HG03354 (cell line): ENCODE measurements around the gene TMEM51.

Source experiments
- ATAC-seq: cut with Tn5 transposase; IDR thresholded peaks from one replicate; pipeline ENCODE4 v1.9.1; 2021; ENCODE audit warnings: mild to moderate bottlenecking; ENCODE audit not compliant: unreplicated experiment, poor library complexity, severe bottlenecking

TMEM51 gene

GRCh38 chr1:15259622-15260007 lies 106.1 kb downstream of the TMEM51 start:
- ATAC-seq, result no peak

GRCh38 chr1:15260418-15261154 lies 107.0 kb downstream of the TMEM51 start:
- no peak for ATAC-seq

- ATAC-seq, result no peak
Observed at GRCh38 chr1:15261155-15262002, 107.8 kb downstream of the TMEM51 start.

GRCh38 chr1:15262003-15262377 lies 108.4 kb downstream of the TMEM51 start:
- no peak for ATAC-seq

- no peak for ATAC-seq
Observed at GRCh38 chr1:15262706-15263105, 109.2 kb downstream of the TMEM51 start.

GRCh38 chr1:15264769-15265168 lies 111.2 kb downstream of the TMEM51 start:
- no peak for ATAC-seq
